Heart left ventricle (tissue), 13 donors: ENCODE measurements around the gene KRT40.

Experiments
- CTCF ChIP-seq, 12 donors: fragments of 200-600 bp; sonication (generic) in 4 of 12; IDR thresholded peaks; one replicate each; pipeline versions ENCODE4 v1.5.0 to v1.8.0; 2018 to 2022; ENCODE audit warnings: antibody characterized with exemption in 12 of 12, mild to moderate bottlenecking in 5 of 12
- POLR2A ChIP-seq, 2 donors: fragments of 450-650 bp; IDR thresholded peaks; one replicate each; pipeline ENCODE4 v1.6.1; 2017; ENCODE audit warnings: antibody characterized with exemption in 2 of 2, mild to moderate bottlenecking in 2 of 2, moderate library complexity in 2 of 2
- donor health status: ischemic (EF 13 %, LVEDD 7.1; RV severe dilation, severe dysfunction).
- donor health status: DM: no; HTN: yes; CAD: no.
- donor health status: DM: no; HTN: no; CAD: no.
- donor health status: ischemic (EF 25% LVEDD 6.9; RV normal size, moderate dysfunction).
- donor health status: ischemic (EF 25% LVEDD 5.7; RV mildly dilated, moderate dysfunction).
- donor health status: ischemic (EF 35%, LVEDD 5.7; RV mildly dilated, moderate dysfunction).
- donor health status: nonischemic (EF 11% LVEDD 7.7; RV severe dilation, severe dysfunction).
- donor health status: DM: yes; HTN: yes; CAD: no.
- donor health status: PGD.
- donor health status: ischemic (EF 29% LVEDD 5.4; RV normal size, mild dysfunction).
- donor health status: nonischemic (EF 23%, LVEDD 6.1; RV moderate dilation, normal function).

- no peak for TF ChIP-seq CTCF (IDR thresholded peaks at IDR 0.05)
- TF ChIP-seq POLR2A (IDR thresholded peaks at IDR 0.05), result no peak
Observed at GRCh38 chr17:41024697-41025096, 40.6 kb upstream of the KRT40 start.
